ENCODE data around the gene SLC22A5.
"Not testable (repeated sequence)": the region's sequence is repeated elsewhere in the genome, so short reads cannot be mapped to it uniquely, and the experiment has no call there.

The SLC22A5 gene

DNA sequence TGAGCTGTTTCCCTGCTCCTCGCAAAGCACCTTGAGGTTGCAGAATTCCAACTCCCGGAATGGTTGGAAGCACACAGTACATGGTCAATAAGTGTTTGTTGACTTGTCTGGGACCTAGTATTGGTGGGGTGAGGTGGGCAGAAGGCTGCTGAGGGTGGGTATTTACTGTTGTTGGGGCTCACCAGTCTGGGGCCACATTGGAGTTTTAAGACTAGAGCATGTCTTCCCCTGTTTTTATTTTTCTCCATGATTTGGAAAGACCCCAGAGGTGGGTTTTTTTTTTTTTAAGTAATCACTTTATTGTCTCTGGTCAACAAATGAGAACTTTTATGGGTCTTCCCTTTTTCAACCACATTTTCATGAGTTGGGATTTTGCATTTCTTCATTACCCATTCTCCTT, 65.9 kb downstream of the SLC22A5 start:
- in situ Hi-C loops (cut with HindIII; ENCODE audit: low pct_ligation_motif_present, low sequenced_read_pairs) = no loop called here
- TF ChIP-seq, protein P1, sequence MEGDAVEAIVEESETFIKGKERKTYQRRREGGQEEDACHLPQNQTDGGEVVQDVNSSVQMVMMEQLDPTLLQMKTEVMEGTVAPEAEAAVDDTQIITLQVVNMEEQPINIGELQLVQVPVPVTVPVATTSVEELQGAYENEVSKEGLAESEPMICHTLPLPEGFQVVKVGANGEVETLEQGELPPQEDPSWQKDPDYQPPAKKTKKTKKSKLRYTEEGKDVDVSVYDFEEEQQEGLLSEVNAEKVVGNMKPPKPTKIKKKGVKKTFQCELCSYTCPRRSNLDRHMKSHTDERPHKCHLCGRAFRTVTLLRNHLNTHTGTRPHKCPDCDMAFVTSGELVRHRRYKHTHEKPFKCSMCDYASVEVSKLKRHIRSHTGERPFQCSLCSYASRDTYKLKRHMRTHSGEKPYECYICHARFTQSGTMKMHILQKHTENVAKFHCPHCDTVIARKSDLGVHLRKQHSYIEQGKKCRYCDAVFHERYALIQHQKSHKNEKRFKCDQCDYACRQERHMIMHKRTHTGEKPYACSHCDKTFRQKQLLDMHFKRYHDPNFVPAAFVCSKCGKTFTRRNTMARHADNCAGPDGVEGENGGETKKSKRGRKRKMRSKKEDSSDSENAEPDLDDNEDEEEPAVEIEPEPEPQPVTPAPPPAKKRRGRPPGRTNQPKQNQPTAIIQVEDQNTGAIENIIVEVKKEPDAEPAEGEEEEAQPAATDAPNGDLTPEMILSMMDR (IDR thresholded peaks at IDR 0.05; ENCODE audit: low read depth, low read length, missing control alignments) = no peak
- no peak overlapping the region for H3K4me3 ChIP-seq (ENCODE audit: low read depth, low read length)
- H3K27me3 ChIP-seq (replicated peaks) = no peaks in the 10 kb centered on the region
- no peaks in the 10 kb centered on the region for H3K36me3 ChIP-seq (replicated peaks)
- H3K27ac ChIP-seq = no peak overlapping the region
- DNase-seq = no peak

DNA sequence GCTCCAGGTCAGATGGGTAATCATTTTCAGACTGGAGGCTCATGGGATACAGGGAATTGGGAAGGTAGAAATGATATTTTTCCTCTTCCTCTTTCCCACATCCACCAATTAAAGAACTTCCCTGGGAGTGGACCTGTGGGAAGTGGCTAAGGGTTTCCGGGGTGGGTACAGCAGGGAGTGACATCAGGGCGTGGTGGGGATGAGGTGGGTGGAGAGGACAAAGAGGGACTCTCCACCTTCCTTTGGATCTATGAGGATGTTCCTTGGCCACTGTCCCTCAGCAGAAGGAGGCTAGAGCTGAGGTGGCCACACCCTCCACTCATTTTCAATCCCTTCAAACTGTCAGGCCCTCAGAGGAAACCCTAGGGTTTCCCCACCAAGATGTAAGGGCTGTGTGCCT, 66.4 kb downstream of the SLC22A5 start:
- no peaks in the 10 kb centered on the region for H3K27me3 ChIP-seq (replicated peaks)
- no peak overlapping the region for H3K4me3 ChIP-seq (ENCODE audit: low read depth, low read length)
- no peaks in the 10 kb centered on the region for H3K36me3 ChIP-seq (replicated peaks)
- no peak overlapping the region for H3K27ac ChIP-seq
- TF ChIP-seq, protein P1 (IDR thresholded peaks at IDR 0.05; ENCODE audit: low read depth, low read length, missing control alignments) = no peak
- no peak for DNase-seq
- in situ Hi-C loops (cut with HindIII; ENCODE audit: low pct_ligation_motif_present, low sequenced_read_pairs) = no loop called here

DNA sequence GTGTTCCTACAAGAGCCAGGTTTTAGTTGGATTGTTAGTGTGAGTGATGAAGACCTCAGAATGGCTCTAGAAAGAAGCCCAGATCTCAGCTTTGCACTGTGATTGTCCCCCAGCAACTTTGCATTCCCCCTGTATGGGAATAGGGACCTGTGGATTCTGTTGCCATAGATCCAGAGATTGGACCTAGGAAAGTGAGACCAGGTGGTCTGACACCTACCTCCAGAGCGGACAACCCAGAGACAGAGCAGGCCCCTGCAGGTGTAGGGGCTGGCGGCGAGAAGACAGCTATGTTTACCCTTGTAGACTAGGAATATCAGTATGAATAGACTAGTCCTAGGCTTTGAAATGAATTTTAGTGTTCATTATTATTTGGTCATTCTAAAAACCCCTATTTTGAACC, 67.4 kb downstream of the SLC22A5 start:
- Histone ChIP-seq H3K27ac (peak overlapping the region; percentile 75), H3K27me3 (replicated peaks) (no peaks in the 10 kb centered on the region), H3K36me3 (replicated peaks) (no peaks in the 10 kb centered on the region), H3K4me3 (ENCODE audit: low read depth, low read length) (no peak overlapping the region)
- TF ChIP-seq, protein P1 (IDR thresholded peaks at IDR 0.05; ENCODE audit: low read depth, low read length, missing control alignments) = no peak
- in situ Hi-C loops (cut with HindIII; ENCODE audit: low pct_ligation_motif_present, low sequenced_read_pairs) = no loop called here
- DNase-seq = no peak

DNA sequence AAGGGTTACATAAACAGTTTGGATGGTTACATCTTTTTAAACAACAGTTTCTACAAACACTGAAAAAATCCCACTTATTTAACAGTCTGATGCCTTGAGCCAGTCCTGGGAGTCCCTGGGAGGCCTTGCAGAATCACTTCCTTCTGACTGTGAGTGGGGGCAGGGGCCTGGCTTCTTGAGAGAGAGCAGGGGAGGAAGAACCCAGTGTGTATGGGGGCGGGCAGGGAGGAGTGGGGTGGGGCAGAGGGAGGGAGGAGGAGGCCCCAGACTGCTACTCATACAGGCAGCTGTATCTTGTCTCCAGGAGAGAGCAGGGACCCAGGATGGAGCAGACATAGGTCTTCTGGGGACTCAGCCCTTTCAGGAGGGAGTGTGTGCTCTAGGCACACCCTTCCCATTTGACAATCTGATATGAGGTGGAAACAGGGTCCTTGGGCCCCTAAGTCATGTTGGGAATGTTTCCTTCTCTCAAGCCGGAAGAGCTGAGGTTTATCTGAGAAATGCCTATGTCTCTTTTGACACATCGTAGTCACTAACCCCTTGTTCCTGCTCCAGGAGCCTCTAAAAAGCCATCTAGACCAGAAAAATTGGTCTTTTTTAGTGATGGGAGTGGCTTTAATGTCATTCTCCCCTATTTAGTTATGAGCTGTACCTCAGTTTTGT, 68.2 kb downstream of the SLC22A5 start:
- no peaks in the 10 kb centered on the region for H3K27me3 ChIP-seq (replicated peaks)
- TF ChIP-seq, protein P1 (IDR thresholded peaks at IDR 0.05; ENCODE audit: low read depth, low read length, missing control alignments) = no peak
- H3K27ac ChIP-seq = peak overlapping the region; percentile 75
- no peak overlapping the region for H3K4me3 ChIP-seq (ENCODE audit: low read depth, low read length)
- in situ Hi-C loops (cut with HindIII; ENCODE audit: low pct_ligation_motif_present, low sequenced_read_pairs) = no loop called here
- peak; percentile 95 for DNase-seq
- H3K36me3 ChIP-seq (replicated peaks) = no peaks in the 10 kb centered on the region

DNA sequence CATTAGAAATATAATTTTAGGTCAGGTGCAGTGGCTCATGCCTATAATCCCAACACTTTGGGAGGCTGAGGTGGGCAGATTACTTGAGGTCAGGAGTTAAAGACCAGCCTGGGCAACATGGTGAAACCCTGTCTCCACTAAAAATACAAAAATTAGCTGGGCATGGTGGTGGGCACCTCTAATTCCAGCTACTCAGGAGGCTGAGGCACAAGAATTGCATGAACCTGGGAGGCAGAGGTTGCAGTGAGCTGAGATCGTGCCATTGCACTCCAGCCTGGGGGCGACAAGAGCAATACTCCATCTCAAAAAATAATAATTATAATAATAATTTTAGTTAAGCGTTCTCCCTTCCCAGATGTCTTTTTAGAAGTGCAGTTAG, 68.7 kb downstream of the SLC22A5 start:
- in situ Hi-C loops (cut with HindIII; ENCODE audit: low pct_ligation_motif_present, low sequenced_read_pairs); H3K4me3 ChIP-seq (ENCODE audit: low read depth, low read length); H3K27me3 ChIP-seq (replicated peaks); H3K36me3 ChIP-seq (replicated peaks); DNase-seq: not testable (repeated sequence)
- H3K27ac ChIP-seq = peak overlapping the region; percentile 75

DNA sequence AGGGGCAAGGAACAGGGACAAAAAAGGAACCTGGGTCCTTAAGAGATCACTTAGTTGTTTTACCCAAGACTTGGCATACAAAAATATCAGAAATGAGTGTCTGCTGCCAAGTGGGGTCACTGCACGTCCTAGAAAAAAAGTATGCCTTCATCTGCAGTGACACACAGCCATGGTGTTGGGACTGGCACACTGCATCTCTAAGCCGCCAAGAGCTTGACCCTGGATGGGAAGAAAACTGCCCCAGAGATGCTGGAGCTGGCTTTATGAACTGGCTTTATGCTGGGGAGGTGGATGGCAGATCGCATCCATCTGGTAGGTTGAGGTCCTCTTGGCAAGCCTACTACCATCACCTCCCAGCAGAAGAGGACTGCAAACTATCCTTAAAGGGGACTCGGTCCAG, 69.4 kb downstream of the SLC22A5 start:
- no peak overlapping the region for H3K4me3 ChIP-seq (ENCODE audit: low read depth, low read length)
- H3K27ac ChIP-seq = peak overlapping the region; percentile 77
- no peaks in the 10 kb centered on the region for H3K27me3 ChIP-seq (replicated peaks)
- in situ Hi-C loops (cut with HindIII; ENCODE audit: low pct_ligation_motif_present, low sequenced_read_pairs) = no loop called here
- H3K36me3 ChIP-seq (replicated peaks) = no peaks in the 10 kb centered on the region
- TF ChIP-seq, protein P1 (IDR thresholded peaks at IDR 0.05; ENCODE audit: low read depth, low read length, missing control alignments) = no peak
- no peak for DNase-seq

Measured in brain microvascular endothelial cell (primary cell).